Activated CD4-positive, alpha-beta T cell treated with anti-CD3 and anti-CD28 coated beads for 1 hour (primary cell): ENCODE results near the gene RPL18.
"Not testable (repeated sequence)": the region's sequence is repeated elsewhere in the genome, so short reads cannot be mapped to it uniquely, and the experiment has no call there.

Experiments
- DNase-seq: peaks from one replicate; pipeline ENCODE4 v3.0.0-alpha.2; 2020

RPL18 gene

GRCh38 chr19:48644355-48644754 lies 25.4 kb upstream of the RPL18 start:
- DNase-seq: no peak

GRCh38 chr19:48642862-48643261 lies 23.9 kb upstream of the RPL18 start:
- DNase-seq: no peak

GRCh38 chr19:48641850-48642249 lies 22.9 kb upstream of the RPL18 start:
- DNase-seq: no peak

- no peak for DNase-seq
Observed at GRCh38 chr19:48639483-48640375, 20.8 kb upstream of the RPL18 start.

DNA sequence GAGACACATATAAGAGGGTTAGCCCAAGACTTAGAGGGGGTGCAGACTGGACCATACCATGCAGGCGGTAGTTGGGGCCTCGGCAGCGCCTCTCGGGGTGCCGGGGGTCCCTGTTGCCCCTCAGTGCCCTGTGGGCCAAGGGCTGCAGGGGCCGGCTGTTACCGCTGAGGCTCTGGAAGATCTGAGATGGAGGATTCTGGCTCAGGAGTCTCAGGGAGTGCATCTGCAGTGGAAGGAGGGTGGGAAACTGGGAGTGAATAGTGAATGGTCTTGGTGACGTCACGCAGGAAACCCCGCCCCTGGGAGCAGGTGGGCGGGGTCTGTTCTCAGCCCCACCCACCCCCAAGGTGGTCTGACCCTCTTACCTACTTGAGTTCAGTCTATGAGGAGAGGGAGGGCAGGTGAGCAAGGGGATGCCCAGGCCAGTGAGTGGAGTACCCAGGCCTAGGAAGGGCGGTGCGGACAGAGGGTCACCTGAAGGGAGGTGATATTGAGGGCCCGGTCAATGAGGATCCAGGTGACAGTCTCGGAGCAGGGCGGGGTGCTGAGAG lies 19.9 kb upstream of the RPL18 start:
- DNase-seq: no peak

- peak; percentile 73 for DNase-seq
Observed at GRCh38 chr19:48637948-48638830, 19.2 kb upstream of the RPL18 start.

GRCh38 chr19:48637449-48637947 lies 18.5 kb upstream of the RPL18 start:
- peak; percentile 99 for DNase-seq

GRCh38 chr19:48636859-48637448 lies 18.0 kb upstream of the RPL18 start, which contains the start of gene DBP:
Gene DBP, minus strand, starts transcription at chr19:48637379. Its CDS starts 385 bp downstream, at chr19:48636994.
- DNase-seq: no peak

DNA sequence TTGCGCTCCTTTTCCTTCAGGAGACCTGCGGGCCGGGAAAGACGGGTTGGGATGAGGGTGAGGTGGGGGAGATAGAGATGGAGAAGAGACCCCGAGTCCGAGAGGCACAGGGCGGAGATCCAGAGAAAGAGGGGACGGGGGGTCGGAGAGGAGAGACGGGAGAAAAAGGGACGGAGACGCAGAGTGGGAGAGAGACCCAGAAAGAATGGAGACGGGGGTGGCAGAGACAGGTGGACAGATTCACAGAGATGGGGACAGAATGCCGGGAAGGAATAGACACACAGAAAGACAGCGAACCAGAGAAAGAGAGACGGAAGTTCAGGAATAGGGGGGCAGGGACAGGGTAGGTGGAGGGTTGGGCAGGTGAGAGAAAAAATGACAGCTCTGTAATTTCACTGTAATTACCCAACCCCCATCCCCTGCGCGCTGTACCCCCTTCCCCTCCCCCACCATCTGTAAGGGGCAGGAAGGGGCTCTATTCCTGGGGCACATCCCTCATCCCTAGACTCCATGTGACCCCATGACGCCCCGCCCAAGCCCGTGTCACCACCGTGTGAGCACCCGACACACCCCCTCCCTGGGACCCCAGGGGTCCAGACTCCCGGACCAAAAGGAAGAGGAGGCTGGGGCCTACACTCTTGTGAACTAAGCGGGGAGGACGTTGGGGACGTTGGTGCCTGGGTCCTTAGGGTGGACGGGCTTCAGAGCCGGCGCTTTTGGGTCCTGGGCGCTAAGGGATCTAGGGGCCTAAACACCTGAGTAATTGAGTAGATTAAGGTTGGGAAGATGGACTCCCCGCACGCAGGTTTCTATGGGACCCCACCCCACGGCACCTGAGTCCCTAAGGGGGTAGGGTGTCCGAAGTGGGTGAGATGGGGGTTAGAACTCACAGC lies 17.2 kb upstream of the RPL18 start:
- DNase-seq: no peak

GRCh38 chr19:48635263-48635965 lies 16.4 kb upstream of the RPL18 start:
- DNase-seq: peak; percentile 63

GRCh38 chr19:48634424-48635262 lies 15.7 kb upstream of the RPL18 start:
- DNase-seq: peak; percentile 83

GRCh38 chr19:48634036-48634342 lies 15.0 kb upstream of the RPL18 start:
- DNase-seq: no peak

GRCh38 chr19:48633148-48634035 lies 14.4 kb upstream of the RPL18 start:
- DNase-seq: no peak

DNA sequence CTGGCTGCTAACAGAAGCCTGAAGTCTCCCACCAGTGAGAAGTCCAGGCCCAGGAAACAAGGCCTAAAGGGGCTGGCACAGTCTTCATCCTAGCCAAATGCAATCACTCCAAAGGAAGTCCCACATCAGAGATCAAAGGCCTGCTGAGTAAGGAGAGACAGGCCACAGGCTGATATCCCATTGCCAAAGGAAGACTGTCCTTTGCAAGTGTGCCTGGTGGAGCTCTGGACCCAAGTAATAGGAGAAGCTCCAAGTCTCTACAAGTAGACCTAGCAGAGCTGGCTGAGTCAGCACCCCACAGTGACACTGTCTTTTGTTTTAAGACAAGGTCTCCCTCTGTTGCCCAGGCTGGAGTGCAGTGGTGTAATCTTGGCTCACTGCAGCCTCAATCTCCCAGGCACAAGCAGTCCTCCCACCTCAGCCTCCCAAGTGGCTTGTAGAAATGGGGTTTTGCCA lies 13.7 kb upstream of the RPL18 start:
- DNase-seq: no peak

DNA sequence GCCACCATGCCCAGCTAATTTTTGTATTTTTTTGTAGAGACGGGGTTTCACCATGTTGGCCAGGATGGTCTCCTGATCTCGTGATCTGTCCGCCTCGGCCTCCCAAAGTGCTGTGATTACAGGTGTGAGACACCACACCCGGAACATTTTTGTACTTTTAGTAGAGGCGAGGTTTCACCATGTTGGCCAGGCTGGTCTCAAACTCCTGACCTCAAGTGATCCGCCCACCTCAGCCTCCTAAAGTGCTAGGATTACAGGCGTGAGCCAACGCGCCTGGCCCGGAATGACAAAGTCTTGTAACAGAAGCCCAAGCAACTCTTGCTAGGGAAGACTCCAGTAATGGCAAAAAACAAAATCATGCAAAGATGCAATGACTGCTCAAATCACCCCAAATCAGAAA lies 13.3 kb upstream of the RPL18 start:
- DNase-seq: not testable (repeated sequence)

- DNase-seq: no peak
Observed at GRCh38 chr19:48631225-48631624, 12.2 kb upstream of the RPL18 start.

GRCh38 chr19:48630296-48631063 lies 11.5 kb upstream of the RPL18 start:
- no peak for DNase-seq

DNA sequence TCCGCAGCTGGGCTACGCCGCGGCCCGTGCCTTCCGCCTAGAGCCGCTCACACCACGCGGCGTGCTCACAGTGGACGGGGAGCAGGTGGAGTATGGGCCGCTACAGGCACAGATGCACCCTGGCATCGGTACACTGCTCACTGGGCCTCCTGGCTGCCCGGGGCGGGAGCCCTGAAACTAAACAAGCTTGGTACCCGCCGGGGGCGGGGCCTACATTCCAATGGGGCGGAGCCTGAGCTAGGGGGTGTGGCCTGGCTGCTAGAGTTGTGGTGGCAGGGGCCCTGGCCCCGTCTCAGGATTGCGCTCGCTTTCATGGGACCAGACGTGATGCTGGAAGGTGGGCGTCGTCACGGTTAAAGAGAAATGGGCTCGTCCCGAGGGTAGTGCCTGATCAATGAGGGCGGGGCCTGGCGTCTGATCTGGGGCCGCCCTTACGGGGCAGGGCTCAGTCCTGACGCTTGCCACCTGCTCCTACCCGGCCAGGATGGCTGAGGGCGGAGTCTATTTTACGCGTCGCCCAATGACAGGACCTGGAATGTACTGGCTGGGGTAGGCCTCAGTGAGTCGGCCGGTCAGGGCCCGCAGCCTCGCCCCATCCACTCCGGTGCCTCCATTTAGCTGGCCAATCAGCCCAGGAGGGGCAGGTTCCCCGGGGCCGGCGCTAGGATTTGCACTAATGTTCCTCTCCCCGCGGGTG lies 10.8 kb upstream of the RPL18 start:
- DNase-seq: no peak
